DMS153 (cell line): ENCODE data around the gene EXOC4.

Experiments used
- DNase-seq: peaks from one replicate; lab custom pipeline; 2025; lab: John Stamatoyannopoulos, UW

EXOC4 gene

GRCh38 chr7:133491201-133491691 lies 238.4 kb downstream of the EXOC4 start:
- no peak for DNase-seq

- no peak for DNase-seq
These were observed 239.2 kb downstream of the EXOC4 start for GRCh38 chr7:133491846-133492652.

GRCh38 chr7:133497061-133497460 lies 244.2 kb downstream of the EXOC4 start:
- no peak for DNase-seq

GRCh38 chr7:133501771-133502170 lies 248.9 kb downstream of the EXOC4 start:
- no peak for DNase-seq

- DNase-seq = no peak
These were observed 249.6 kb downstream of the EXOC4 start for GRCh38 chr7:133502498-133502897.

GRCh38 chr7:133502972-133503371 lies 250.1 kb downstream of the EXOC4 start:
- DNase-seq = no peak

GRCh38 chr7:133504825-133505224 lies 251.9 kb downstream of the EXOC4 start:
- DNase-seq = no peak

GRCh38 chr7:133509822-133510221 lies 256.9 kb downstream of the EXOC4 start:
- DNase-seq = no peak

- DNase-seq = no peak
These were observed 257.6 kb downstream of the EXOC4 start for GRCh38 chr7:133510326-133511055.

- no peak for DNase-seq
These were observed 258.4 kb downstream of the EXOC4 start for GRCh38 chr7:133511252-133511651.

- no peak for DNase-seq
These were observed 258.8 kb downstream of the EXOC4 start for GRCh38 chr7:133511708-133512107.

GRCh38 chr7:133512560-133512959 lies 259.7 kb downstream of the EXOC4 start:
- no peak for DNase-seq

GRCh38 chr7:133513608-133514007 lies 260.7 kb downstream of the EXOC4 start:
- DNase-seq = no peak

GRCh38 chr7:133514551-133514950 lies 261.7 kb downstream of the EXOC4 start:
- DNase-seq = no peak

GRCh38 chr7:133517766-133518165 lies 264.9 kb downstream of the EXOC4 start:
- DNase-seq = no peak

- no peak for DNase-seq
These were observed 265.8 kb downstream of the EXOC4 start for GRCh38 chr7:133518718-133519117.

GRCh38 chr7:133520248-133520647 lies 267.4 kb downstream of the EXOC4 start:
- no peak for DNase-seq

GRCh38 chr7:133522501-133522900 lies 269.6 kb downstream of the EXOC4 start:
- no peak for DNase-seq

- DNase-seq = no peak
These were observed 275.9 kb downstream of the EXOC4 start for GRCh38 chr7:133528796-133529195.

- peak; percentile 93 for DNase-seq
These were observed 277.0 kb downstream of the EXOC4 start for GRCh38 chr7:133529861-133530260.

GRCh38 chr7:133530682-133531081 lies 277.8 kb downstream of the EXOC4 start:
- DNase-seq = no peak

- no peak for DNase-seq
These were observed 281.9 kb downstream of the EXOC4 start for GRCh38 chr7:133534816-133535215.

GRCh38 chr7:133535308-133535707 lies 282.4 kb downstream of the EXOC4 start:
- DNase-seq = no peak
